Esophagus (tissue), 2 donors: ENCODE measurements around the gene RAC3. TPM values are rescaled to one million over a fixed set of nuclear protein-coding genes. Genes with fewer than 3 reads are reported as not detected.

ENCODE experiments used
- H3K27ac ChIP-seq, 2 donors: one replicate each; pipeline ENCODE4 v1.5.1; 2013; ENCODE audit warnings: low read depth in 2 of 2, mild to moderate bottlenecking in 2 of 2, inconsistent platforms in 1 of 2, low read length in 1 of 2, moderate library complexity in 1 of 2
- H3K27me3 ChIP-seq, 2 donors: one replicate each; pipeline ENCODE4 v1.6.1; 2013; ENCODE audit warnings: low read length in 2 of 2, control low read depth in 1 of 2, mild to moderate bottlenecking in 1 of 2; ENCODE audit not compliant: insufficient read depth in 2 of 2, control insufficient read depth in 1 of 2
- H3K36me3 ChIP-seq, 2 donors: one replicate each; pipeline ENCODE4 v1.6.1; 2013; ENCODE audit warnings: low read length in 1 of 2; ENCODE audit not compliant: control insufficient read depth in 2 of 2, insufficient read depth in 2 of 2
- H3K4me1 ChIP-seq, 2 donors: one replicate each; pipeline ENCODE4 v1.6.1; 2013; ENCODE audit warnings: low read length in 1 of 2; ENCODE audit not compliant: control insufficient read depth in 2 of 2, insufficient read depth in 2 of 2
- H3K4me3 ChIP-seq, 2 donors: one replicate each; pipeline ENCODE4 v1.5.1; 2013; ENCODE audit warnings: low read length in 2 of 2, mild to moderate bottlenecking in 2 of 2, low read depth in 1 of 2, moderate library complexity in 1 of 2
- H3K9me3 ChIP-seq, 2 donors: one replicate each; pipeline ENCODE4 v1.6.1; 2013; ENCODE audit warnings: mild to moderate bottlenecking in 2 of 2, low read depth in 1 of 2, low read length in 1 of 2, moderate library complexity in 1 of 2; ENCODE audit not compliant: control insufficient read depth in 2 of 2, insufficient read depth in 1 of 2
- WGBS, 2 donors: extraction: QIAGEN DNeasy Blood & Tissue Kit; methylation state at CpG; one replicate each; pipeline ENCODE4 v1.1.7; 2013; 5-methylcytosine and 5-hydroxymethylcytosine counted together
- polyA plus RNA-seq, 2 donors: library from polyadenylated mRNA; stranded (reverse); fragments of 200-250 nt; gene quantifications; one replicate each; pipeline ENCODE4 v1.2.3, GENCODE V29; 2013
- donor health status: healthy with polysubstance abuse.
- donor health status: Bipolar disorder and iron deficiency.

RAC3 gene
- polyA plus RNA-seq, 2 donors, result 7.1 to 9.6 TPM

- Histone ChIP-seq H3K4me3 (peak overlapping the region; percentile 14 to 38), H3K27me3 (no peaks in the 10 kb centered on the region), H3K4me1 (peaks cover 17 to 26% of the 10 kb centered on the region in 2 donors), H3K27ac (no peak overlapping the region), H3K9me3 (no peaks in the 10 kb centered on the region), H3K36me3 (peaks cover 3 to 12% of the 10 kb centered on the region in 2 donors)
- 9 to 12% methylated on average over 39 to 59 of the region's 59 CpGs for WGBS, 2 donors
Observed at GRCh38 chr17:82031885-82032627, 578 bp downstream of the RAC3 start.

- H3K36me3 ChIP-seq, result peaks cover 3 to 12% of the 10 kb centered on the region in 2 donors
- no peaks in the 10 kb centered on the region for H3K27me3 ChIP-seq
- peaks cover 17 to 26% of the 10 kb centered on the region in 2 donors for H3K4me1 ChIP-seq
- H3K27ac ChIP-seq, result no peak overlapping the region
- no peak overlapping the region for H3K4me3 ChIP-seq
- WGBS, 2 donors, result 73 to 76% methylated on average over 37 to 38 of the region's 38 CpGs
- H3K9me3 ChIP-seq, result no peaks in the 10 kb centered on the region
Observed at GRCh38 chr17:82033359-82034085, 2.0 kb downstream of the RAC3 start.

- no peaks in the 10 kb centered on the region for H3K27me3 ChIP-seq
- H3K36me3 ChIP-seq, result peaks cover 3 to 5% of the 10 kb centered on the region in 2 donors
- 81 to 84% methylated on average over 23 of the region's 23 CpGs for WGBS, 2 donors
- H3K9me3 ChIP-seq, result no peaks in the 10 kb centered on the region
- no peak overlapping the region for H3K4me3 ChIP-seq
- peaks cover 17 to 26% of the 10 kb centered on the region in 2 donors for H3K4me1 ChIP-seq
- no peak overlapping the region for H3K27ac ChIP-seq
Observed at GRCh38 chr17:82034371-82035011, 3.0 kb downstream of the RAC3 start.

- H3K4me3 ChIP-seq, result no peak overlapping the region
- H3K27ac ChIP-seq, result no peak overlapping the region
- WGBS, 2 donors, result 93% methylated on average over 8 of the region's 8 CpGs
- H3K4me1 ChIP-seq, result peaks cover 13 to 18% of the 10 kb centered on the region in 2 donors
- peaks cover 3% of the 10 kb centered on the region in 2 donors for H3K36me3 ChIP-seq
- H3K9me3 ChIP-seq, result no peaks in the 10 kb centered on the region
- H3K27me3 ChIP-seq, result no peaks in the 10 kb centered on the region
Observed at GRCh38 chr17:82035488-82035887, 4.0 kb downstream of the RAC3 start.

GRCh38 chr17:82035956-82036633, 4.6 kb downstream of the RAC3 start:
- H3K4me1 ChIP-seq, result peaks cover 13 to 18% of the 10 kb centered on the region in 2 donors
- H3K4me3 ChIP-seq, result peak overlapping the region; percentile 48 to 61

GRCh38 chr17:82036634-82037091, 5.2 kb downstream of the RAC3 start:
- Histone ChIP-seq H3K4me3 (peak overlapping the region; percentile 48 to 61), H3K27ac (peak overlapping the region; percentile 91 to 93), H3K27me3 (no peaks in the 10 kb centered on the region), H3K9me3 (no peaks in the 10 kb centered on the region), H3K4me1 (peaks cover 13 to 18% of the 10 kb centered on the region in 2 donors), H3K36me3 (peaks cover 3% of the 10 kb centered on the region in 2 donors)
- 18 to 29% methylated on average over 21 to 23 of the region's 23 CpGs for WGBS, 2 donors

More at GRCh38 chr17:82035956-82036633, 4.6 kb downstream of the RAC3 start:
- H3K27me3 ChIP-seq, result no peaks in the 10 kb centered on the region
- no peaks in the 10 kb centered on the region for H3K9me3 ChIP-seq
- H3K36me3 ChIP-seq, result peaks cover 3% of the 10 kb centered on the region in 2 donors
- 80 to 81% methylated on average over 20 of the region's 20 CpGs for WGBS, 2 donors
- no peak overlapping the region for H3K27ac ChIP-seq

- Histone ChIP-seq H3K4me3 (peak within 1 kb of the TSS; percentile 48 to 61), H3K36me3 (peaks cover 3% of the 10 kb centered on the region in 2 donors), H3K4me1 (peaks cover 10 to 13% of the 10 kb centered on the region in 2 donors), H3K27ac (peak within 1 kb of the TSS; percentile 91 to 93), H3K9me3 (no peaks in the 10 kb centered on the region), H3K27me3 (no peaks in the 10 kb centered on the region)
- WGBS, 2 donors, result 0 to 1% methylated on average over 71 to 92 of the region's 92 CpGs
Observed at GRCh38 chr17:82037092-82037888, 5.8 kb downstream of the RAC3 start, which contains the start of gene DCXR. Gene DCXR, minus strand, starts transcription at chr17:82037697. Its CDS starts 15 bp downstream, at chr17:82037682.

GRCh38 chr17:82037889-82038195, 6.4 kb downstream of the RAC3 start:
- Histone ChIP-seq H3K36me3 (peaks cover 3 to 5% of the 10 kb centered on the region in 2 donors), H3K27me3 (no peaks in the 10 kb centered on the region), H3K9me3 (peaks cover 0 to 5% of the 10 kb centered on the region in 2 donors), H3K4me3 (peak overlapping the region; percentile 48 to 61), H3K27ac (peak overlapping the region; percentile 91 to 93), H3K4me1 (peaks cover 10 to 16% of the 10 kb centered on the region in 2 donors)
- WGBS, 2 donors, result 4 to 6% methylated on average over 10 of the region's 10 CpGs
